ENCODE measurements around the gene AFF2. TPM values are rescaled to one million over a fixed set of nuclear protein-coding genes. Genes with fewer than 3 reads are reported as not detected.

The AFF2 gene
- total and polyA plus RNA-seq, 2 donors (not counting 3 experiments of a cell fraction or from before 2014, with no cell fraction given), result 0.03 to 0.07 TPM

DNA sequence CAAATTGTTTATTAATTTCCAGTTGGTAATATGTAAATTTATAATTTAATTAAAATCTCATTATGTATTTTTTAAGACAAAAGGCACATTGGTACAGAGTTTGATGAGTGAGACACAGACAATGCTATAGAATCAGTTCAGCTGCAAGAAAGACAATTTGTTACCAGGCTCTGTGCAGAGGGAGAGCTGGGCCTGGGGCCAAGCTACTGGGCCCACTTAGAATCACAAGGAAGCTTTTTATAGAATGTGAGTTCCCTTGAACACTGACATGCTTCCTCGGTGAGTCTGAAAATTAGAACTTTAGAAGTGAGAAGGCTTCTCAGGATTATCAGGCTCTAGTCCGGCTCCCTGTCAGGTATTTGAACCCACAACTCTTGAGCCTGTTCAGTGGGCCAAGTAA is 129.0 kb downstream of the AFF2 start:
- H2AFZ ChIP-seq (ENCODE audit: low read depth, low read length), result no peak overlapping the region

More for the DNA sequence above, 129.0 kb downstream of the AFF2 start:
- no peak for DNase-seq (ENCODE audit: low read depth, low spot score)
- Histone ChIP-seq H3K27ac (ENCODE audit: insufficient read depth, low read depth, low read length) (no peak overlapping the region), H4K20me1 (replicated peaks; ENCODE audit: control insufficient read depth, extremely low read depth, insufficient read depth, low read length) (no peaks in the 10 kb centered on the region), H3K36me3 (ENCODE audit: control insufficient read depth in 2 of 2, extremely low read depth in 1 of 2, insufficient read depth in 2 of 2, low read length in 2 of 2) (no peaks in the 10 kb centered on the region), H3K4me2 (ENCODE audit: insufficient read depth, low read length) (no peak overlapping the region), H3K9me3 (replicated peaks; ENCODE audit: control insufficient read depth, insufficient read depth, low read length) (no peaks in the 10 kb centered on the region), H3K9me1 (replicated peaks; ENCODE audit: control insufficient read depth, extremely low read depth, insufficient read depth, low read length) (no peaks in the 10 kb centered on the region), H3K4me1 (ENCODE audit: control insufficient read depth, extremely low read depth, insufficient read depth, low read length) (no peaks in the 10 kb centered on the region), H3K79me2 (ENCODE audit: control insufficient read depth, insufficient read depth, low read length) (no peaks in the 10 kb centered on the region), H3K4me3 (replicated peaks in 1 of 3; ENCODE audit: insufficient read depth in 1 of 3, low read depth in 1 of 3, low read length in 3 of 3) (no peak overlapping the region), H3K9ac (replicated peaks; ENCODE audit: extremely low read depth, insufficient read depth, low read length) (no peak overlapping the region), H3K27me3 (ENCODE audit: control insufficient read depth in 2 of 2, insufficient read depth in 2 of 2, low read length in 2 of 2) (no peaks in the 10 kb centered on the region)
- CTCF ChIA-PET, result no interaction called here
- POLR2A ChIA-PET, result no interaction called here
- intact Hi-C loops (cut with micrococcal nuclease), result no loop called here
- TF ChIP-seq FOS (IDR thresholded peaks at IDR 0.05; ENCODE audit: borderline replicate concordance, insufficient read depth, low read length) (no peak), POLR2A (IDR thresholded peaks at IDR 0.05; ENCODE audit: low read depth, low read length) (no peak), JUN (IDR thresholded peaks at IDR 0.05; ENCODE audit: borderline replicate concordance, insufficient read depth, insufficient read length, low read depth) (no peak), EZH2 (IDR thresholded peaks at IDR 0.05; ENCODE audit: borderline replicate concordance, low read depth, low read length, severe bottlenecking) (no peak), MYC (IDR thresholded peaks at IDR 0.05; ENCODE audit: low read depth, low read length) (no peak), GATA2 (IDR thresholded peaks at IDR 0.05; ENCODE audit: insufficient read depth, insufficient read length, low read depth, low read length) (no peak), POLR2AphosphoS5 (IDR thresholded peaks at IDR 0.05; ENCODE audit: insufficient read depth, low read depth, low read length) (no peak)
- TF ChIP-seq, protein P1, sequence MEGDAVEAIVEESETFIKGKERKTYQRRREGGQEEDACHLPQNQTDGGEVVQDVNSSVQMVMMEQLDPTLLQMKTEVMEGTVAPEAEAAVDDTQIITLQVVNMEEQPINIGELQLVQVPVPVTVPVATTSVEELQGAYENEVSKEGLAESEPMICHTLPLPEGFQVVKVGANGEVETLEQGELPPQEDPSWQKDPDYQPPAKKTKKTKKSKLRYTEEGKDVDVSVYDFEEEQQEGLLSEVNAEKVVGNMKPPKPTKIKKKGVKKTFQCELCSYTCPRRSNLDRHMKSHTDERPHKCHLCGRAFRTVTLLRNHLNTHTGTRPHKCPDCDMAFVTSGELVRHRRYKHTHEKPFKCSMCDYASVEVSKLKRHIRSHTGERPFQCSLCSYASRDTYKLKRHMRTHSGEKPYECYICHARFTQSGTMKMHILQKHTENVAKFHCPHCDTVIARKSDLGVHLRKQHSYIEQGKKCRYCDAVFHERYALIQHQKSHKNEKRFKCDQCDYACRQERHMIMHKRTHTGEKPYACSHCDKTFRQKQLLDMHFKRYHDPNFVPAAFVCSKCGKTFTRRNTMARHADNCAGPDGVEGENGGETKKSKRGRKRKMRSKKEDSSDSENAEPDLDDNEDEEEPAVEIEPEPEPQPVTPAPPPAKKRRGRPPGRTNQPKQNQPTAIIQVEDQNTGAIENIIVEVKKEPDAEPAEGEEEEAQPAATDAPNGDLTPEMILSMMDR (IDR thresholded peaks at IDR 0.05; ENCODE audit: extremely low read depth in 1 of 2, insufficient read depth in 1 of 2, low read depth in 1 of 2, low read length in 2 of 2), result no peak
- TF ChIP-seq, protein P2, sequence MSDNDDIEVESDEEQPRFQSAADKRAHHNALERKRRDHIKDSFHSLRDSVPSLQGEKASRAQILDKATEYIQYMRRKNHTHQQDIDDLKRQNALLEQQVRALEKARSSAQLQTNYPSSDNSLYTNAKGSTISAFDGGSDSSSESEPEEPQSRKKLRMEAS (IDR thresholded peaks at IDR 0.05; ENCODE audit: insufficient read depth, insufficient read length), result no peak
- no TSS peak for BruUV-seq (replicated peaks)
- no peak for FAIRE-seq
- dilution Hi-C loops (cut with MboI; ENCODE audit: extremely low pct_ligation_motif_present, low sequenced_read_pairs), result no loop called here

Measured in endothelial cell of umbilical vein (primary cell).